A549 (cell line): ENCODE results near the gene ARHGAP28. TPM values are rescaled to one million over a fixed set of nuclear protein-coding genes. Genes with fewer than 3 reads are reported as not detected.

Source experiments
- ATAC-seq, 2 experiments: fragments of 200-7000 bp in 1 of 2; fragments of >200 bp in 1 of 2; cut with Nextera tagmentation in 1 of 2; cut with Tn5 transposase in 1 of 2; 3 replicates each; pipeline versions ENCODE4 v1.8.0 to v1.9.1; 2018 to 2020; ENCODE audit warnings: mild to moderate bottlenecking in 1 of 2, moderate library complexity in 1 of 2
- CTCF ChIA-PET: fragments of 300-600 bp; sonication (Branson Sonifier 250); formaldehyde crosslinking; extraction: SDS; loops from one replicate; lab custom pipeline; 2021; ENCODE audit warnings: antibody characterized with exemption, inconsistent platforms; lab: Yijun Ruan, JAX
- POLR2A ChIA-PET: fragments of 350-600 bp; formaldehyde crosslinking; extraction: SDS; loops from one replicate; lab custom pipeline; 2021; ENCODE audit warnings: antibody characterized with exemption, inconsistent platforms; lab: Yijun Ruan, JAX
- DNase-seq, 2 experiments: peaks; one replicate each; pipeline versions ENCODE4 v3.0.0 to v3.0.0-alpha.2; 2011 to 2016; ENCODE audit warnings: low read depth in 1 of 2, low spot score in 1 of 2
- FAIRE-seq: peaks from 2 replicates; lab custom pipeline; 2011; peaks lifted over from hg19 to GRCh38; lab: Jason Lieb, UNC
- H3K27ac ChIP-seq, 2 experiments: fragments of >200 bp; sonication (Bioruptor Twin); formaldehyde crosslinking; 3 replicates each; pipeline ENCODE4 v1.5.1; 2016 to 2017
- H3K4me1 ChIP-seq: fragments of >200 bp; sonication (Bioruptor Twin); formaldehyde crosslinking; 3 replicates; pipeline ENCODE4 v1.6.1; 2016
- H3K4me2 ChIP-seq: fragments of >200 bp; sonication (Bioruptor Twin); formaldehyde crosslinking; 3 replicates; pipeline ENCODE4 v1.6.1; 2016
- H3K4me3 ChIP-seq: fragments of >200 bp; sonication (Bioruptor Twin); formaldehyde crosslinking; 3 replicates; pipeline ENCODE4 v1.5.1; 2016
- H3K9me3 ChIP-seq: fragments of >200 bp; sonication (Bioruptor Twin); formaldehyde crosslinking; 3 replicates; pipeline ENCODE4 v1.6.1; 2016
- ATOH8 ChIP-seq: fragments of 250-450 bp; sonication (Bioruptor Pico); IDR thresholded peaks from 2 replicates; pipeline ENCODE4 v1.5.0; 2020; ENCODE audit warnings: low read depth, mild to moderate bottlenecking, moderate library complexity
- BCL3 ChIP-seq: fragments of >200 bp; sonication (Bioruptor Twin); formaldehyde crosslinking; IDR thresholded peaks from 3 replicates; pipeline ENCODE4 v1.6.1; 2016
- BHLHE40 ChIP-seq: IDR thresholded peaks from 2 replicates; pipeline ENCODE4 v1.6.1; 2012; ENCODE audit warnings: low read depth, low read length, inconsistent platforms
- CHD2 ChIP-seq: fragments of 150-350 bp; IDR thresholded peaks from 2 replicates; pipeline ENCODE4 v1.6.1; 2014; ENCODE audit warnings: low read length; ENCODE audit not compliant: partially characterized antibody
- EHF ChIP-seq: fragments of 250-450 bp; sonication (Bioruptor Pico); IDR thresholded peaks from 2 replicates; pipeline ENCODE4 v1.5.0; 2020; ENCODE audit warnings: mild to moderate bottlenecking
- GATA3 ChIP-seq: IDR thresholded peaks from 2 replicates; pipeline ENCODE4 v1.6.1; 2012; ENCODE audit warnings: borderline replicate concordance
- HES2 ChIP-seq: fragments of >200 bp; sonication (Bioruptor Twin); formaldehyde crosslinking; IDR thresholded peaks from 2 replicates; pipeline ENCODE4 v1.6.1; 2016
- HOXA7 ChIP-seq: fragments of 250-450 bp; sonication (Bioruptor Pico); IDR thresholded peaks from 2 replicates; pipeline ENCODE4 v1.5.0; 2020; ENCODE audit warnings: mild to moderate bottlenecking, moderate library complexity
- HOXB13 ChIP-seq: fragments of 250-450 bp; sonication (Bioruptor Pico); IDR thresholded peaks from 2 replicates; pipeline ENCODE4 v1.5.0; 2020; ENCODE audit warnings: low read depth, mild to moderate bottlenecking, moderate library complexity
- KDM1A ChIP-seq: fragments of 200-600 bp; sonication (generic); IDR thresholded peaks from 2 replicates; pipeline ENCODE4 v1.6.1; 2016; ENCODE audit warnings: low read depth, mild to moderate bottlenecking
- KDM5A ChIP-seq: fragments of 200-600 bp; sonication (generic); IDR thresholded peaks from 2 replicates; pipeline ENCODE4 v1.6.1; 2016; ENCODE audit warnings: antibody characterized with exemption, mild to moderate bottlenecking
- MAFK ChIP-seq: fragments of 450-650 bp; IDR thresholded peaks from 2 replicates; pipeline ENCODE4 v1.6.1; 2014; ENCODE audit not compliant: partially characterized antibody
- MYC ChIP-seq: IDR thresholded peaks from 2 replicates; pipeline ENCODE4 v1.6.1; 2012; ENCODE audit warnings: mild to moderate bottlenecking, inconsistent platforms, low read length, improper control_type of control experiment, borderline replicate concordance
- NFE2L2 ChIP-seq: fragments of 150-350 bp; conservative IDR thresholded peaks from 2 replicates; pipeline ENCODE4 v1.6.1; 2014; ENCODE audit warnings: low read length
- NR3C1 ChIP-seq: fragments of >200 bp; sonication (Bioruptor Twin); formaldehyde crosslinking; IDR thresholded peaks from 3 replicates; pipeline ENCODE4 v1.6.1; 2017
- POLR2AphosphoS2 ChIP-seq: conservative IDR thresholded peaks from 2 replicates; pipeline ENCODE4 v1.6.1; 2012; ENCODE audit warnings: low read length, improper control_type of control experiment, inconsistent platforms
- RAD21 ChIP-seq, 2 experiments: fragments of >200 bp in 1 of 2; sonication (Bioruptor Twin) in 1 of 2; formaldehyde crosslinking in 1 of 2; IDR thresholded peaks in 1 of 2; conservative IDR thresholded peaks in 1 of 2; 2 replicates in 1 of 2; 3 replicates in 1 of 2; pipeline ENCODE4 v1.6.1; 2012 to 2018; ENCODE audit warnings: inconsistent platforms in 1 of 2
- RCOR1 ChIP-seq: fragments of 150-350 bp; IDR thresholded peaks from 2 replicates; pipeline ENCODE4 v1.6.1; 2014; ENCODE audit warnings: antibody characterized with exemption, low read length, low read depth
- RNF2 ChIP-seq: fragments of 200-600 bp; sonication (generic); IDR thresholded peaks from 2 replicates; pipeline ENCODE4 v1.6.1; 2016; ENCODE audit warnings: low read depth, mild to moderate bottlenecking, antibody characterized with exemption, moderate library complexity, borderline replicate concordance
- SREBF2 ChIP-seq: fragments of 450-650 bp; IDR thresholded peaks from 2 replicates; pipeline ENCODE4 v1.6.1; 2014; ENCODE audit warnings: mild to moderate bottlenecking, moderate library complexity
- TFCP2L1 ChIP-seq: fragments of 250-450 bp; sonication (Bioruptor Pico); IDR thresholded peaks from 2 replicates; pipeline ENCODE4 v1.5.0; 2021; ENCODE audit warnings: mild to moderate bottlenecking
- WGBS: methylation state at CpG from one replicate; pipeline ENCODE4 v1.1.6; 2017; ENCODE audit errors: missing lambda C conversion rate; 5-methylcytosine and 5-hydroxymethylcytosine counted together
- polyA plus RNA-seq, 4 experiments: library from polyadenylated mRNA; depleted of rRNA in 3 of 4; stranded (reverse); fragments of >200 nt; fragmentation: RNase III in 1 of 4; extraction: RNeasy Plus Mini Kit Qiagen cat#74134 plus additional on column Dnase treatment in 1 of 4; gene quantifications; 2 replicates in 3 of 4; 3 replicates in 1 of 4; pipeline ENCODE4 v1.2.3, GENCODE V29; 2011 to 2017

The ARHGAP28 gene
- polyA plus RNA-seq, 2 of the 4 experiments (the other 2 are of a cell fraction), result 0.13 to 0.17 TPM

- DNase-seq (no peak), FAIRE-seq (no peak), ATAC-seq (no peak)
- POLR2A ChIA-PET, result no interaction called here
- Histone ChIP-seq H3K4me3 (no peak overlapping the region), H3K27ac (no peak overlapping the region), H3K4me2 (no peak overlapping the region), H3K4me1 (no peaks in the 10 kb centered on the region), H3K9me3 (no peaks in the 10 kb centered on the region)
- CTCF ChIA-PET, result interaction anchor here (1.1 to 3.7 kb wide), 4 partner anchors 19 to 256 kb away, joined by 3 to 36 read pairs (median 6); no protein-coding TSS in a partner anchor
- TF ChIP-seq TFCP2L1 (CRISPR knock-in tag) (no peak), HOXB13 (no peak), HES2 (no peak), SREBF2 (no peak), EHF (CRISPR knock-in tag) (no peak), HOXA7 (CRISPR knock-in tag) (no peak)
- TF ChIP-seq, all 56 proteins: peak for 0
Measured at GRCh38 chr18:6921571-6921970, 192.1 kb downstream of the ARHGAP28 start.

GRCh38 chr18:6923220-6923619, 193.7 kb downstream of the ARHGAP28 start:
- ChIA-PET CTCF (no interaction called here), POLR2A (no interaction called here)
- TF ChIP-seq BHLHE40 (no peak), RAD21 (conservative IDR thresholded peaks at IDR 0.05 in 1 of 2, IDR thresholded peaks at IDR 0.05 in 1 of 2) (no peak), RNF2 (no peak), ATOH8 (CRISPR knock-in tag) (no peak), NR3C1 (no peak)
- Histone ChIP-seq H3K9me3 (no peaks in the 10 kb centered on the region), H3K4me1 (no peaks in the 10 kb centered on the region), H3K27ac (no peak overlapping the region), H3K4me2 (no peak overlapping the region), H3K4me3 (no peak overlapping the region)
- 6% methylated on average over 1 of the region's 1 CpG for WGBS
- ATAC-seq (no peak), FAIRE-seq (no peak), DNase-seq (no peak)

GRCh38 chr18:6927153-6927552, 197.6 kb downstream of the ARHGAP28 start:
- H3K9me3 ChIP-seq, result no peaks in the 10 kb centered on the region
- ChIA-PET CTCF (interaction anchor here (1.8 to 2.4 kb wide), 2 partner anchors 14 to 95 kb away, joined by 4 to 6 read pairs; no protein-coding TSS in a partner anchor), POLR2A (no interaction called here)
- TF ChIP-seq BHLHE40 (no peak), MYC (no peak), KDM1A (no peak), MAFK (no peak), RCOR1 (no peak), CHD2 (no peak)
- ATAC-seq, result no peak
- no peak overlapping the region for H3K27ac ChIP-seq
- no peak for DNase-seq
- no peak overlapping the region for H3K4me2 ChIP-seq
- WGBS, result 40% methylated on average over 2 of the region's 2 CpGs
- H3K4me1 ChIP-seq, result no peaks in the 10 kb centered on the region
- FAIRE-seq, result no peak
- no peak overlapping the region for H3K4me3 ChIP-seq

- no peak for ATAC-seq
- H3K4me2 ChIP-seq, result no peak overlapping the region
- CTCF ChIA-PET, result interaction anchor here (1.8 to 2.4 kb wide), 2 partner anchors 13 to 94 kb away, joined by 4 to 6 read pairs; no protein-coding TSS in a partner anchor
- TF ChIP-seq MYC, result no peak
- TF ChIP-seq NFE2L2, result no peak
- TF ChIP-seq MAFK, result no peak
- no peak for TF ChIP-seq CHD2
- TF ChIP-seq KDM5A, result no peak
- TF ChIP-seq BHLHE40, result no peak
- TF ChIP-seq GATA3, result no peak
- no peak for TF ChIP-seq EHF (CRISPR knock-in tag)
- TF ChIP-seq RNF2, result no peak
- no peak for TF ChIP-seq RAD21 (conservative IDR thresholded peaks at IDR 0.05 in 1 of 2, IDR thresholded peaks at IDR 0.05 in 1 of 2)
- TF ChIP-seq POLR2AphosphoS2, result no peak
- no peak for TF ChIP-seq BCL3
- TF ChIP-seq, all 56 proteins: peak for 0
- H3K4me1 ChIP-seq, result no peaks in the 10 kb centered on the region
- POLR2A ChIA-PET, result no interaction called here
- no peak overlapping the region for H3K4me3 ChIP-seq
- DNase-seq (no peak), FAIRE-seq (no peak)
- no peaks in the 10 kb centered on the region for H3K9me3 ChIP-seq
- H3K27ac ChIP-seq, result no peak overlapping the region
- whole genome bisulfite sequencing, result 63% methylated on average over 11 of the region's 11 CpGs
Measured at GRCh38 chr18:6928359-6928758, 198.8 kb downstream of the ARHGAP28 start.
